ENCODE measurements around the gene SLC5A4.

DNA sequence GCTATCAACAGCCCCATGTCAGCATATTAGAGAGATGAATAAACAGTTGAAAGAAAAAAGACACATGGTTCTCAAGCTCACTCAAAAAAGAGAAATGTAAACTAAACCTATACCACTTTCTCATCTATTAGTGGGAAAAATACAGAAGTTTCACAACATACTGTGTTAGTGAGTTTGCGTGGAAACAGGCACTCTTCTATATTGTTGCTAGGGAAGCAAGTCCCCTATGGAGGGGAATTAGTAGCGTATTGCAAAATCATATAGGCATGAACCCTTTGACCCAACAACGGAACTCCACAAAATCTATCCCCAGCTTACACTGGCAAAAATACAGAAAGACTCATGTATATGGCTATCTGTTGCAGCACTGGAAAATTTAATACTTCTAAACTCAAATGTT, 36.1 kb downstream of the SLC5A4 start:
- TF ChIP-seq, protein P1, sequence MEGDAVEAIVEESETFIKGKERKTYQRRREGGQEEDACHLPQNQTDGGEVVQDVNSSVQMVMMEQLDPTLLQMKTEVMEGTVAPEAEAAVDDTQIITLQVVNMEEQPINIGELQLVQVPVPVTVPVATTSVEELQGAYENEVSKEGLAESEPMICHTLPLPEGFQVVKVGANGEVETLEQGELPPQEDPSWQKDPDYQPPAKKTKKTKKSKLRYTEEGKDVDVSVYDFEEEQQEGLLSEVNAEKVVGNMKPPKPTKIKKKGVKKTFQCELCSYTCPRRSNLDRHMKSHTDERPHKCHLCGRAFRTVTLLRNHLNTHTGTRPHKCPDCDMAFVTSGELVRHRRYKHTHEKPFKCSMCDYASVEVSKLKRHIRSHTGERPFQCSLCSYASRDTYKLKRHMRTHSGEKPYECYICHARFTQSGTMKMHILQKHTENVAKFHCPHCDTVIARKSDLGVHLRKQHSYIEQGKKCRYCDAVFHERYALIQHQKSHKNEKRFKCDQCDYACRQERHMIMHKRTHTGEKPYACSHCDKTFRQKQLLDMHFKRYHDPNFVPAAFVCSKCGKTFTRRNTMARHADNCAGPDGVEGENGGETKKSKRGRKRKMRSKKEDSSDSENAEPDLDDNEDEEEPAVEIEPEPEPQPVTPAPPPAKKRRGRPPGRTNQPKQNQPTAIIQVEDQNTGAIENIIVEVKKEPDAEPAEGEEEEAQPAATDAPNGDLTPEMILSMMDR (IDR thresholded peaks at IDR 0.05) = no peak
- TF ChIP-seq POLR2A (IDR thresholded peaks at IDR 0.05) = no peak

All from tibial nerve (tissue), 3 donors.